ENCODE data around the gene AHSG.
"Not testable (repeated sequence)": the region's sequence is repeated elsewhere in the genome, so short reads cannot be mapped to it uniquely, and the experiment has no call there.

The AHSG gene

DNA sequence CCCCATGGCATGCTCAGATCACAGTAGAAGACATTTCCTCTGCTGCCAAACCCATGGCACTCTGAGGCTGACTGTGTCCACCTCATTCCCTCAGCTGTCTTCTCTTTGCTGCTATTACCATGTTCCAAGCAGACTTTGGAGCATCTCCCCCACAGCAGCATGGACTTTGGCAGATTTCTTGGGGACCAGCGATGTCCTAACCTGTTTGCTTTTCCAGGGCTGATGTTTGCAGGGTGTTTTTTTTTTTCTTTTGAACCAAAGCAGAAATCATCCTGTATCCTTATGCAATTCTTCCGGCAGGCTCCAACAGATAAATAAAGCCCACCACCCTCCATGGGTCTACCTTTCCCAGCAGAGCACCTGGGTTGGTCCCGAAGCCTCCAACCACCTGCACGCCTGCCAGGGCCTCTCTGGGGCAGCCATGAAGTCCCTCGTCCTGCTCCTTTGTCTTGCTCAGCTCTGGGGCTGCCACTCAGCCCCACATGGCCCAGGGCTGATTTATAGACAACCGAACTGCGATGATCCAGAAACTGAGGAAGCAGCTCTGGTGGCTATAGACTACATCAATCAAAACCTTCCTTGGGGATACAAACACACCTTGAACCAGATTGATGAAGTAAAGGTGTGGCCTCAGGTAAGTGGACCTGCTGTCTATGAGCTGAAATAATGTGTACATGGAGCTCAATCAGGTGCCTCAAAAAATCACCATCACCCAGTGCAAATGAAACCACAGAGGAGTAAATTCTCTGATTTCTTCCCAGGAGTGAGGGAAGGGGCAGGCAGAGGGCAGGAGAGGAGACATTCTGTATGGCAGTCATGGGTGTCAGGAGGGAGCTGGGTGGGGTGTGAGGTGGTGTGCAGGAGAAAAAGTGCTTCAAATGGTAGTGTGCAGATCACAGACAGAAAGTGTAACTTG, at the start of gene AHSG:
Gene AHSG (plus strand): TSS at position 340 of the 916 bp plus-strand sequence. CDS start 82 bp downstream, at position 422.
- no peak for DNase-seq (ENCODE audit: low read depth)

- DNase-seq (ENCODE audit: low read depth), result no peak
These were observed 48.3 kb upstream of the AHSG start for GRCh38 chr3:186564586-186564985.

- no peak for DNase-seq (ENCODE audit: low read depth)
These were observed 46.1 kb upstream of the AHSG start for GRCh38 chr3:186566772-186567071.

- peak; percentile 80 for DNase-seq (ENCODE audit: low read depth)
These were observed 45.6 kb upstream of the AHSG start, which contains the start of gene TBCCD1 for GRCh38 chr3:186567072-186567921. Gene TBCCD1 (minus strand): TSS chr3:186567339. CDS start chr3:186564329, 3,010 bp downstream.

DNA sequence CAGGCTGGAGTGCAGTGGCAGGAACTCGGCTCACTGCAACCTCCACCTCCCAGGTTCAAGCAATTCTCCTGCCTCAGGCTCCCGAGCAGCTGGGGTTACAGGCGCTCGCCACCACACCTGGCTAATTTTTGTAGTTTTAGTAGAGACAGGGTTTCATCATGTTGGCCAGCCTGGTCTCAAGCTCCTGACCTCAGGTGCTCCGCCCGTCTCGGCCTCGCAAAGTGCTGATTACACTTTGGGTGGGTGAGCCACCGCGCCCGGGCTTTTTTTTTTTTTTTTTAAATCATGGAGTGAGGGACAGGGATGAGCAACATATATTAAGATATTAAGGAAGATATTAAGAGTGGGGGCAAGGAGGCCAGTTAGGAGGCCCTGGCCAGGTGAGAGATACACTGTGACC, 43.5 kb upstream of the AHSG start:
- DNase-seq (ENCODE audit: low read depth), result not testable (repeated sequence)

GRCh38 chr3:186569779-186570095, 43.1 kb upstream of the AHSG start:
- no peak for DNase-seq (ENCODE audit: low read depth)

GRCh38 chr3:186570096-186570940, 42.5 kb upstream of the AHSG start, which contains the start of gene DNAJB11:
Gene DNAJB11 (plus strand): TSS chr3:186570720. CDS start chr3:186570898, 178 bp downstream.
- peak; percentile 100 for DNase-seq (ENCODE audit: low read depth)

DNA sequence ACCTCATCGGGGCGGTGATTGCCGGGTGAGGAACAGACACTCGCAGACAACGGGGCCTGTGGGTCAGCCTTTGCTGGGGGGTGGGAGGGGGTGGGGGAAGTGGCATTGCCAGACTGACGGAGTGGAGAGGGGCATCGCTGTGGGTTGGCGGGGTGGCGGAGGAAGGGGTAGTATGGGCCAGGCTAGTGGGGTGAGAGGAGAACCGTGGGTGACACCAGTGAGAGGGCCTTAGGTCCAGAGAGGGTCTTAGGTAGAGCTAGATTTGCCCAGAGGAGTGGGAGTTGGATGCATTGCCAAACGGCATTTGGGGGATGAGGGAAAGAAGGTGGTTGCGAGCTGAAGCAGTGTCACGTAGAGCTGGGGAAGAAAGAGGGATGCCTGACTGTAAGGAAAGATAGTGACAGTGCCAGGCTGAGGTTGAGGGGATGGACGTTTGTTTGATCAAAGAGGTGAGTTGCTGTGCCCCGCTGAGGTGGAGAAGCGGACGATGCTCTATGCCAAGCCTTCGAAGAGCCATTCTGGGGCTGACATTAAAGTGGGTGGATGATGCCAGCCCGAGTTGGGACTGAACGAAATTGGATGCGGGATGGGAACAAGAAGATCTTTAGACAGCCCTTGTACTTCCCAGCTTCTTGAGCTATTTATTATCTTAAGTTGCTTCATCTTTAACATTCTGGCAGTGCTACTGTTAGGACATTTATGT, 41.8 kb upstream of the AHSG start:
- no peak for DNase-seq (ENCODE audit: low read depth)

DNA sequence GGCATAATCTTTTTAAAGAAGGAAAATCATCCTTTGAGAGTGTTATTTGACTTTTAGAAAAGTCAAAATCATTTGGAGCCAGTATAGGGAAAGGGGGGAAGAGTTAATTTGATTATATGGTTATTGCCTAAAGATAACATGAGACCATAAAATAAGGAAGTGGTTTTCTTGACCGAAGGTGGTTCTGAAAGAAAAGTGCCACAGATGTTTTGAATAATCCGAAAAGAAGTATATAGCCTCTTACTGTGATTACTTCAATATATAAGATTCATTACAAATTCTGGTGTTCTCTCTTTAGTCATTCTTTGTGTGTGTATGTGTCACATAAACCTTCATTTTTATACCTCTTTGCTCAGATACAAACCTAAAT, 41.2 kb upstream of the AHSG start:
- DNase-seq (ENCODE audit: low read depth), result no peak

DNA sequence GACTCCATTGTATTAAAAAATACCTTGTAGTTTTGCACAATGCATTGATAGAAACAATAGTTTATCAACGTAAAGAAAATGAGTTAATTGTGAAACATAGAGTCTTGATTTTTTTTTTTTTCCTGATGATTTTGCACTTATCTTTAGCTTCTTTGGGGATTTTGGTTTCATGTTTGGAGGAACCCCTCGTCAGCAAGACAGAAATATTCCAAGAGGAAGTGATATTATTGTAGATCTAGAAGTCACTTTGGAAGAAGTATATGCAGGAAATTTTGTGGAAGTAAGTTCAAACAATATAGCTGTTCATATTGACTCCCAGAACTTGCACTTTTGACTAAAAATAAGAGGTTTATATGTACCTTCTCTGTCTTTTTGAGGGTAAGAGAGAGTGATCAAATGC, 35.3 kb upstream of the AHSG start:
- no peak for DNase-seq (ENCODE audit: low read depth)

DNA sequence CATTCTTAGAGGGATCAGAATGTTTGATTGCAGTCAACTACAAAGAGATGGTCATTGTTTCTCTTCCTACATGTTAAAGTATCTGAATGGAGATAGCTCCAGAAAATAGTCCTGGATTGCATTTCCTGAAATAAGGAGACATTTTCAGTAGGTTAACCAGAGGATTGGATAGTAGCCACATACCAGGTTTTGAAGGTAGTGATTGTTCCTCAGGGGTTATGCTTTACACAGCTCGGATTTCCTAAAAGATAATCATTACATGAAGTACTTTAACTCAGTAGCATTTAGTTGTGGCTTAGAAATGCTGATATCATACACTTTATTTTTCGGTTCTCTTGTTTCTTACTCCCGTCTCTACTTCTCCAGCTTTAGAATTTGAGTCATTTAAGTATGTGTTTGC, 32.1 kb upstream of the AHSG start:
- no peak for DNase-seq (ENCODE audit: low read depth)

DNA sequence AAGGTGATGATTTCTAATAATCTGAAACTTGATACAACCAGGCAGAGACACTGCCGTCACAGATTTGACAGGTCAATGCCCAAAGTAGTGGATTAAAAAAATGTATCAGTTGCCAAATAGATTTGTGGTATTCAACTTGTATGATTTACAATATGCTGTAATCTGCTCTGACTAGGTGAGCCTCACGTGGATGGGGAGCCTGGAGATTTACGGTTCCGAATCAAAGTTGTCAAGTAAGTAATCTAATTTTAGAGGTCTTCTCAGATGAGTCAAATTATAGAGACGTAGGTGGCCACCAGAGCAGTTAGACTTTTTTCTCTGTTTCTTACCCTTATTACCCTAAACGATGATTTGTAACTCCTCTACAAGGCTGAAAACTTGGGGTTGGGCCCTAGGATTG, 30.3 kb upstream of the AHSG start:
- DNase-seq (ENCODE audit: low read depth), result no peak

GRCh38 chr3:186583831-186584230, 29.0 kb upstream of the AHSG start:
- DNase-seq (ENCODE audit: low read depth), result peak; percentile 5

DNA sequence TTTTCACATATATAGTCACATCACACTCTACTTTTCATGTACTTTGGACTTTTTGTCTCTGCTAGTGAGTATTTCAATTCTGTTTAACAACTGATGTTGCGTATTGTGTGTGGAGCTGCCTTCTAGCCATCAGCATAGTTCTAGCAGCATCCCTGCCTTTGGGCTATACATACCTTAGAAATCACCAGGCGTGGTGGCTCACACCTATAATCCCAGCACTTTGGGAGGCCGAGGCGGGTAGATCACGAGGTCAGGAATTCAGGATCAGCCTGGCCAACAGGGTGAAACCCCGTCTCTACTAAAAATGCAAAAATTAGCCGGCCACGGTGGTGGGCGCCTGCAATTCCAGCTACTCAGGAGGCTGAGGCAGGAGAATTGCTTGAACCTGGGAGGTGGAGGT, 26.6 kb upstream of the AHSG start:
- DNase-seq (ENCODE audit: low read depth), result not testable (repeated sequence)

- DNase-seq (ENCODE audit: low read depth), result no peak
These were observed 25.7 kb upstream of the AHSG start for GRCh38 chr3:186587183-186587582.

GRCh38 chr3:186588632-186589031, 24.2 kb upstream of the AHSG start:
- DNase-seq (ENCODE audit: low read depth), result no peak

DNA sequence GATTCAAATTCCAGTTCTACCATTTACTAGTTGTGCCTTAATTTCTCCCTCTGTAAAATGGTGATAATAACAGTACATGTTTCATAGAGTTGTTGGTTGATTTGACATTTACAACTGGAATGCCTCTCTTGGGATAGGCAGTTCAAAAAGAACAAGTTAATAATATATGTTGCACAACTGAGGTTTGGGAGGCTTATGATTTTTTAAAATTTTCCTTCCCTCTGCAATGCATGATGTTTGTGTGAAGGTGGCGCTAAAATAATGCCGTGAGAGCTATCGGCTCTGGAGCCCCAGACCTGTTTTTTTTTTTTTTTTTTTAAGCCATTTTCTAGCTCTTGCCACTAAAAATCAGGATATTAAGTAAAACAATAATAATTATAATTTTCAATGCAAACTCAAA, 23.7 kb upstream of the AHSG start:
- DNase-seq (ENCODE audit: low read depth), result no peak

GRCh38 chr3:186589856-186590579, 22.8 kb upstream of the AHSG start:
- peak; percentile 24 for DNase-seq (ENCODE audit: low read depth)

GRCh38 chr3:186590580-186591295, 22.1 kb upstream of the AHSG start:
- no peak for DNase-seq (ENCODE audit: low read depth)

DNA sequence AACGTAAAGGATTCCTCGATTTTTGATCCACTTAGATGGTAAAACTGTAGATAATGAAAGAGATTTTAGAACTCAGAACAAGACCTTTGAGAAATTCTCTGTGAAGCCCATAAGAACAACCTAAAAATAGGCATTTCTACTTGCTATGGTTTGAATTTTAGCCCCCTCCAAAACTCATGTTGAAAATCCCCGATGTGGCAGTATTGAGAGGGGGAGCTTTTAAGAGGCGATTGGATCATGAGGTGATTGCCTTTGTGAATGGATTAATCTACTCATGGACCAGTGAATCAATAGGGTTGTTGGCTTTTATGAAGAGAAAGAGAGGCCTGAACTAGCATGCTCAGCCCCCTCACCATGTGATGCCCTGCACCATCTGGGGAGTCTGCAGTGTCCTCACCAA, 20.2 kb upstream of the AHSG start:
- no peak for DNase-seq (ENCODE audit: low read depth)
